PFSK-1 (cell line): ENCODE measurements around the gene ZNF740.

Source experiments
- FOXP2 ChIP-seq: optimal IDR thresholded peaks from 2 replicates; pipeline ENCODE3; 2011; ENCODE audit warnings: borderline replicate concordance, control low read depth, inconsistent platforms; ENCODE audit not compliant: insufficient read depth; ENCODE audit errors: extremely low read length, extremely low read depth
- POLR2AphosphoS5 ChIP-seq: IDR thresholded peaks from 2 replicates; pipeline ENCODE4 v1.6.1; 2012; ENCODE audit warnings: low read depth, mild to moderate bottlenecking, control low read depth, low read length, moderate library complexity
- SIN3A ChIP-seq: IDR thresholded peaks from 2 replicates; pipeline ENCODE4 v1.6.1; 2012; ENCODE audit warnings: mild to moderate bottlenecking, low read length, moderate library complexity, borderline replicate concordance; ENCODE audit not compliant: insufficient read depth
- TAF1 ChIP-seq: IDR thresholded peaks from 2 replicates; pipeline ENCODE4 v1.6.1; 2012; ENCODE audit warnings: low read length, control low read depth, borderline replicate concordance; ENCODE audit not compliant: insufficient read depth
- TF ChIP-seq, protein P1 (sequence below), 2 experiments: IDR thresholded peaks; 2 replicates each; pipeline versions ENCODE4 v1.6.1 to v1.8.0; 2011 to 2012; ENCODE audit warnings: low read depth in 2 of 2, low read length in 2 of 2, control low read depth in 1 of 2, inconsistent platforms in 1 of 2, mild to moderate bottlenecking in 1 of 2, moderate library complexity in 1 of 2; ENCODE audit not compliant: insufficient read depth in 1 of 2

The ZNF740 gene

GRCh38 chr12:53229454-53229853, 48.9 kb downstream of the ZNF740 start:
- TF ChIP-seq TAF1 (no peak), POLR2AphosphoS5 (no peak), SIN3A (no peak), FOXP2 (no peak)
- TF ChIP-seq, protein P1, sequence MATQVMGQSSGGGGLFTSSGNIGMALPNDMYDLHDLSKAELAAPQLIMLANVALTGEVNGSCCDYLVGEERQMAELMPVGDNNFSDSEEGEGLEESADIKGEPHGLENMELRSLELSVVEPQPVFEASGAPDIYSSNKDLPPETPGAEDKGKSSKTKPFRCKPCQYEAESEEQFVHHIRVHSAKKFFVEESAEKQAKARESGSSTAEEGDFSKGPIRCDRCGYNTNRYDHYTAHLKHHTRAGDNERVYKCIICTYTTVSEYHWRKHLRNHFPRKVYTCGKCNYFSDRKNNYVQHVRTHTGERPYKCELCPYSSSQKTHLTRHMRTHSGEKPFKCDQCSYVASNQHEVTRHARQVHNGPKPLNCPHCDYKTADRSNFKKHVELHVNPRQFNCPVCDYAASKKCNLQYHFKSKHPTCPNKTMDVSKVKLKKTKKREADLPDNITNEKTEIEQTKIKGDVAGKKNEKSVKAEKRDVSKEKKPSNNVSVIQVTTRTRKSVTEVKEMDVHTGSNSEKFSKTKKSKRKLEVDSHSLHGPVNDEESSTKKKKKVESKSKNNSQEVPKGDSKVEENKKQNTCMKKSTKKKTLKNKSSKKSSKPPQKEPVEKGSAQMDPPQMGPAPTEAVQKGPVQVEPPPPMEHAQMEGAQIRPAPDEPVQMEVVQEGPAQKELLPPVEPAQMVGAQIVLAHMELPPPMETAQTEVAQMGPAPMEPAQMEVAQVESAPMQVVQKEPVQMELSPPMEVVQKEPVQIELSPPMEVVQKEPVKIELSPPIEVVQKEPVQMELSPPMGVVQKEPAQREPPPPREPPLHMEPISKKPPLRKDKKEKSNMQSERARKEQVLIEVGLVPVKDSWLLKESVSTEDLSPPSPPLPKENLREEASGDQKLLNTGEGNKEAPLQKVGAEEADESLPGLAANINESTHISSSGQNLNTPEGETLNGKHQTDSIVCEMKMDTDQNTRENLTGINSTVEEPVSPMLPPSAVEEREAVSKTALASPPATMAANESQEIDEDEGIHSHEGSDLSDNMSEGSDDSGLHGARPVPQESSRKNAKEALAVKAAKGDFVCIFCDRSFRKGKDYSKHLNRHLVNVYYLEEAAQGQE (IDR thresholded peaks at IDR 0.05; ENCODE audit: insufficient read depth in 1 of 2, low read depth in 2 of 2, low read length in 2 of 2) = no peak

DNA sequence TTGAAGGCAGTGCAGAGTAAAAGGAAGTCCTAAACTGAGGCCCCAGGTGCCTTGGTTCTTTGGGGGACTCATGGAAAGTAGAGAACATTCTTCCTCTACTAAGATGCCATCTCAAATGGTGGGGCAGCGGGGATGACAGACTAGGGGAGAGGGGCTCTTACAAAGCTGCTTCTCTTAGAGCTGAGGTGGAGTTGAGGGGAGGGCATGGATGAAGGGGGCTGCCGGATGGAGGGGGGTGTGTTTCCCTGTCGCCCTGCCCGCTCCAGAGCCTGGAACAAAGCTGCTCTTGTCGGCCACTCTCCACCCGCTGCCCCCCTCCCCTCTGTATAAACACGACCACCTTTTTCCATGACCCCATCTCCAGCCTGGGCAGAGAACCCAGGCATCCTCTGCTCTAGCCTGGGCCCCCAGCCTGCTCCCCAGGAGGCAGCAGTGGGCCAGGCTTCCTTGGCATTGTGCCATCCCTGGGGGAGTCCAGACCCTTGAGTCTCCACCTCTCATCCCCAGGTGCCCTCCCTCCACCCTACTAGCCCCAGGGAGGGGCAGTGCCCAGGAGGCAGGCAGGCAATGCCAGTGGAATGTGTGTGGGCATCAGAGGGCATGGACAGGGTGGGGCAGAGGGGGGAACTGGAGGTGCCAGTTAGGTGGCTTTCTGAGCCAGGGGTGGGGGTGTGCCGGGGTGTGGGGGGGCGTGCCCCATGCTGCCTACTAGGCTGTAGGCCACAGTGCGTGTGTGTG, 49.8 kb downstream of the ZNF740 start:
- no peak for TF ChIP-seq FOXP2
- no peak for TF ChIP-seq TAF1
- no peak for TF ChIP-seq POLR2AphosphoS5
- TF ChIP-seq, protein P1 (IDR thresholded peaks at IDR 0.05; ENCODE audit: insufficient read depth in 1 of 2, low read depth in 2 of 2, low read length in 2 of 2) = no peak
- no peak for TF ChIP-seq SIN3A

DNA sequence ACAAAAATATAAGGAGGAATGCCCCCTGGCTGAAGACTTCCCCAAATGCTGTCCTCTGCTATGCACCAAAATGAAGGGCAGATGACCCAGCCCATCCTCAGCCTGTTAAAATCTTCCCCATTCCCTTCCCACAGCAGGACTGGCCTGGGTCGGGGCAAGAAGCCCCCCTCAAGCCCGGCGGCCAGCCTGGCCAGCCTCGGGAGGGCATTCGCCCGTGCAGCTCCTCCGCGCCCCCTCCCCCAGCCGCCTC, 51.1 kb downstream of the ZNF740 start:
- no peak for TF ChIP-seq SIN3A
- TF ChIP-seq FOXP2 = no peak
- TF ChIP-seq TAF1 = no peak
- TF ChIP-seq, protein P1 (IDR thresholded peaks at IDR 0.05; ENCODE audit: insufficient read depth in 1 of 2, low read depth in 2 of 2, low read length in 2 of 2) = no peak
- TF ChIP-seq POLR2AphosphoS5 = no peak

DNA sequence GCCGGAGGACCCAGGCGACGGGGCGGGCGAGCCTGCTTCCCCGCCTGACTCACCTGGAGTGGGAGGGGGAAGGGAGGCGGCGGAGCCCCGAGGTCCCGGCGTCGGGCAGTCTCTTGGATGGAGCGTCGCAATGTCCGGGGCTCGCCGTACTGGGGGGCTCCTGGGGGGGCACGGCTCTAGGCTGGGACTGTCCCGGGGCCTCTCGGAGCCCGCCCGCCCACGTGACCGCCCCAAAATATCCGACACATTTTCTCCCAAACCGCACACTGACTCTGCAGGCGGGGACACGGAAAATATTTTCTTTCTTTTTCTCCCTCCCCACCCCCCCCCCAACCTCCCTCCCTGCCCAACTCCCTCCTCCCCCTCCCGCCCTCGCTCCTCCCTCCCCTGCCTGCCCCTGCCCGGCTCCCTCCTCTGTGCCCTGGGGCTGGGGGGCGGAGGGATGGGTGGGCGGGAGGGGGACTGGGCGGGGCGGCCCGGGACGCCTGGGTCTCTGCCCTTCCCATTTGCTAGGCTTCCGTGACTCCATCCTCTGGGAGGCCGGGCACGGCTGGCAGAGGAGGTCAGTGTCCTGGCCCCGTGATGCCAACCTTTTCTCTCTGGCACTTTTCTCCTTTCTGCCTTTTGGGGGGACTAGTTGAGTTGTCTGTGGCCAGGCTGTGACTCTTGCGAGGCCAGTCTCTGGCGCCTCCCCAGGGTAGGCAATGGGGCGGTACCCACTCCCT, 51.6 kb downstream of the ZNF740 start, which contains the start of gene RARG:
Gene RARG, minus strand, starts transcription at position 289 of the 725 bp plus-strand sequence. CDS start 4,664 bp downstream, outside the sequence.
- TF ChIP-seq SIN3A (no peak), POLR2AphosphoS5 (no peak), TAF1 (no peak), FOXP2 (no peak)
- TF ChIP-seq, protein P1 (IDR thresholded peaks at IDR 0.05; ENCODE audit: insufficient read depth in 1 of 2, low read depth in 2 of 2, low read length in 2 of 2) = no peak
